ENCODE data around the gene C4BPA. TPM values are rescaled to one million over a fixed set of nuclear protein-coding genes. Genes with fewer than 3 reads are reported as not detected.

C4BPA gene
- total RNA-seq, 1 donor from 2014 or later, result not detected

DNA sequence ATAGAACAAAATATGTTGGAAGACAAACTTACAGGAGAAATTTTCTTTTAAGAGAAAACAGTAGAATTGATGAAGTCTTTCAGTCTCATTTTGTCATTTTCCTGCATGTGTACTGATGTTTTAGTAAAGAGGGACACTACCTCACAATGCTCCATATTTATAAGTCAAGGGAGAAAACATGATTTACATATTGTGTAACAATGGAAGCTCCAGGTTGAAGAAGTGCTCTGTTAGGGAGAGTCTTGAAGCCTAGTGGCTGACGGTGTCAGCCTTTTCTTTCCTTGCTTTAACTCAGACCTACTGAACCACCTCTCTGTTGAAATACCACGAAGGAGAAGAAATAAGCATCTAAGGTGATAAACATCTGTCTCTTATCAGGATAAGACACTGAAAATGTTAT is 75.0 kb downstream of the C4BPA start:
- Mint-ChIP-seq H3K4me3 (ENCODE audit: unreplicated experiment) (no peak overlapping the region), H3K36me3 (ENCODE audit: low read depth) (no peaks in the 10 kb centered on the region), H3K4me1 (ENCODE audit: low read depth) (no peaks in the 10 kb centered on the region), H3K9me3 (ENCODE audit: low read depth) (no peaks in the 10 kb centered on the region), H3K27ac (ENCODE audit: unreplicated experiment) (no peak overlapping the region), H3K27me3 (ENCODE audit: low read depth) (peaks cover 14% of the 10 kb centered on the region)
- DNase-seq (ENCODE audit: low spot score), result no peak
- TF ChIP-seq, protein P1, sequence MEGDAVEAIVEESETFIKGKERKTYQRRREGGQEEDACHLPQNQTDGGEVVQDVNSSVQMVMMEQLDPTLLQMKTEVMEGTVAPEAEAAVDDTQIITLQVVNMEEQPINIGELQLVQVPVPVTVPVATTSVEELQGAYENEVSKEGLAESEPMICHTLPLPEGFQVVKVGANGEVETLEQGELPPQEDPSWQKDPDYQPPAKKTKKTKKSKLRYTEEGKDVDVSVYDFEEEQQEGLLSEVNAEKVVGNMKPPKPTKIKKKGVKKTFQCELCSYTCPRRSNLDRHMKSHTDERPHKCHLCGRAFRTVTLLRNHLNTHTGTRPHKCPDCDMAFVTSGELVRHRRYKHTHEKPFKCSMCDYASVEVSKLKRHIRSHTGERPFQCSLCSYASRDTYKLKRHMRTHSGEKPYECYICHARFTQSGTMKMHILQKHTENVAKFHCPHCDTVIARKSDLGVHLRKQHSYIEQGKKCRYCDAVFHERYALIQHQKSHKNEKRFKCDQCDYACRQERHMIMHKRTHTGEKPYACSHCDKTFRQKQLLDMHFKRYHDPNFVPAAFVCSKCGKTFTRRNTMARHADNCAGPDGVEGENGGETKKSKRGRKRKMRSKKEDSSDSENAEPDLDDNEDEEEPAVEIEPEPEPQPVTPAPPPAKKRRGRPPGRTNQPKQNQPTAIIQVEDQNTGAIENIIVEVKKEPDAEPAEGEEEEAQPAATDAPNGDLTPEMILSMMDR (IDR thresholded peaks at IDR 0.05), result no peak

DNA sequence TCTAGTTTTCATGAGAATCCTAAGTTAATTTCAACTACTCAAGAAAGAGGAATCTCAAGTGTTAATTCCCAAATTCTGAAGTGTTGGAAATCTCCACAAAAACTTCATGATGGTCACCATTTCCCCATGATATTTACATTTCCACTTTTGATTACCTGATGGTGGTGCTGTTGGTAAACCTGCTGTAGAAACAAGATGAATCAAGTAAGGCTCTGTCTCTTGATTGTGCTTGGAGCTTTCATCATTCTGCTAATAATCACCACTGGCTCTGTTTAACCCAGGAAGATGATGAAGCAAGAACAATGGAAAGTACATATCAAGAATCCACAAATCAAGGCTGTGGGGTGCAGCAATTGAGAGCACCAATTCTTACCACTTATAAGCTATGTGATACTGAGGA is 77.8 kb downstream of the C4BPA start:
- no peaks in the 10 kb centered on the region for H3K9me3 Mint-ChIP-seq (ENCODE audit: low read depth)
- TF ChIP-seq, protein P1 (IDR thresholded peaks at IDR 0.05), result no peak

DNA sequence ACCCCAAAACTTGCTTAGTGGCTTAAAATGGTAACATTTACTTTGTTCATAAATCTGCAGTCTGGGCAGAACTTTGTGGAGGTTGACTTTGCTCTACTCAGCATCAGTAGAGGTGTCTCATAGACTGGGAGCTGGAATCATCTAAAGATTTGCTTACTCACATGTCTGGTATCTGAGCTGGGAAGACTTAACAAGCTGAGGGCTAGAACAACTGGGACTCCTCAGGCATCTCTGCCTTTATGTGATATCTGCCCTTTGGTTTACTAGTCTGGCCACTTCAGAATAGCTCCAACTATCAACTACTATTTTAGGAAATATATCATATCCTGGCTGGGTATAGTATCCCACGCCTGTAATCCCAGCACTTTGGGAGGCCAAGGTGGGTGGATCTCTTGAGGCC is 82.5 kb downstream of the C4BPA start:
- TF ChIP-seq, protein P1 (IDR thresholded peaks at IDR 0.05), result no peak
- Mint-ChIP-seq H3K27ac (ENCODE audit: unreplicated experiment) (no peak overlapping the region), H3K4me3 (ENCODE audit: unreplicated experiment) (no peak overlapping the region), H3K9me3 (ENCODE audit: low read depth) (no peaks in the 10 kb centered on the region), H3K4me1 (ENCODE audit: low read depth) (no peaks in the 10 kb centered on the region), H3K27me3 (ENCODE audit: low read depth) (peaks cover 13% of the 10 kb centered on the region), H3K36me3 (ENCODE audit: low read depth) (no peaks in the 10 kb centered on the region)
- DNase-seq (ENCODE audit: low spot score), result no peak

More for the DNA sequence above, 77.8 kb downstream of the C4BPA start:
- no peaks in the 10 kb centered on the region for H3K4me1 Mint-ChIP-seq (ENCODE audit: low read depth)
- DNase-seq (ENCODE audit: low spot score), result no peak
- no peaks in the 10 kb centered on the region for H3K36me3 Mint-ChIP-seq (ENCODE audit: low read depth)
- H3K27me3 Mint-ChIP-seq (ENCODE audit: low read depth), result peaks cover 17% of the 10 kb centered on the region
- no peak overlapping the region for H3K4me3 Mint-ChIP-seq (ENCODE audit: unreplicated experiment)
- no peak overlapping the region for H3K27ac Mint-ChIP-seq (ENCODE audit: unreplicated experiment)

- no peak overlapping the region for H3K4me3 Mint-ChIP-seq (ENCODE audit: unreplicated experiment)
- H3K27me3 Mint-ChIP-seq (ENCODE audit: low read depth), result peaks cover 11% of the 10 kb centered on the region
- DNase-seq (ENCODE audit: low spot score), result no peak
- no peaks in the 10 kb centered on the region for H3K4me1 Mint-ChIP-seq (ENCODE audit: low read depth)
- TF ChIP-seq, protein P1 (IDR thresholded peaks at IDR 0.05), result no peak
- H3K9me3 Mint-ChIP-seq (ENCODE audit: low read depth), result no peaks in the 10 kb centered on the region
- no peak overlapping the region for H3K27ac Mint-ChIP-seq (ENCODE audit: unreplicated experiment)
- H3K36me3 Mint-ChIP-seq (ENCODE audit: low read depth), result no peaks in the 10 kb centered on the region
These were observed 84.9 kb downstream of the C4BPA start for GRCh38 chr1:207188901-207189300.

DNA sequence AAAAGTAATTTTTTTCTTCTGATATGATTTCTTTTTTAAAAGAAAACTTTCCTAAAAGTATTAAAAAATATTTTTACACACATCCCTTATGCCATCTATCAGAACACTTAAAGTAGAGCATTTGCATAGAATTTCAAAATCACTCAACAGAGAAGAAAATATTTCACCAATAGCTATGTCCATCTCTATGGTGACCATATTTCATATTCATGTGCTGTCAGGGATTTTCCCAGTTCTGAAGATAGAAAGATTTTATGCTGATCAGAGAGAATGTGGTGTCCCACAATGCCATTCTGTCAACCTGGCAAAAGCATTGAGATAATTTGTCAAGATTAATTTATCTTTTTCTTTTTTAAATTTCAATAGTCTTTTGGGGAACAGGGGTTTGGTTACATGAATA is 87.0 kb downstream of the C4BPA start:
- no peak for DNase-seq (ENCODE audit: low spot score)
- H3K4me1 Mint-ChIP-seq (ENCODE audit: low read depth), result no peaks in the 10 kb centered on the region
- H3K36me3 Mint-ChIP-seq (ENCODE audit: low read depth), result no peaks in the 10 kb centered on the region
- peaks cover 5% of the 10 kb centered on the region for H3K27me3 Mint-ChIP-seq (ENCODE audit: low read depth)
- TF ChIP-seq, protein P1 (IDR thresholded peaks at IDR 0.05), result no peak
- H3K9me3 Mint-ChIP-seq (ENCODE audit: low read depth), result no peaks in the 10 kb centered on the region
- no peak overlapping the region for H3K27ac Mint-ChIP-seq (ENCODE audit: unreplicated experiment)
- H3K4me3 Mint-ChIP-seq (ENCODE audit: unreplicated experiment), result no peak overlapping the region
